Gastrocnemius medialis (tissue), 4 donors: Measurements from ENCODE around the gene SS18L1. TPM values are rescaled to one million over a fixed set of nuclear protein-coding genes. Genes with fewer than 3 reads are reported as not detected.

ENCODE experiments used
- ATAC-seq, 2 donors: fragments of 150-250 bp; one replicate each; pipeline ENCODE4 v1.9.1; 2016
- DNase-seq, 2 donors: peaks; one replicate each; pipeline ENCODE4 v3.0.0-alpha.2; 2019
- H3K27ac ChIP-seq, 4 donors: fragments of 200-600 bp; sonication (generic); 1 replicate in 1 of 4; 2 replicates in 3 of 4; pipeline ENCODE4 v1.5.1; 2016 to 2018; ENCODE audit warnings: mild to moderate bottlenecking in 2 of 4, moderate library complexity in 1 of 4
- H3K27me3 ChIP-seq, 3 donors: fragments of 200-600 bp; sonication (generic) in 2 of 3; 1 replicate in 1 of 3; 2 replicates in 2 of 3; pipeline versions ENCODE4 v1.5.1 to v1.6.0; 2016 to 2019; ENCODE audit warnings: mild to moderate bottlenecking in 1 of 3, moderate library complexity in 1 of 3
- H3K36me3 ChIP-seq, 2 donors: fragments of 200-600 bp; sonication (generic) in 1 of 2; one replicate each; pipeline ENCODE4 v1.5.1; 2017 to 2018
- H3K4me1 ChIP-seq, 2 donors: fragments of 200-600 bp; sonication (generic) in 1 of 2; one replicate each; pipeline ENCODE4 v1.5.1; 2016 to 2017; ENCODE audit warnings: mild to moderate bottlenecking in 2 of 2
- H3K4me3 ChIP-seq, 4 donors: fragments of 200-600 bp; sonication (generic) in 3 of 4; 1 replicate in 1 of 4; 2 replicates in 3 of 4; pipeline ENCODE4 v1.5.1; 2016 to 2019; ENCODE audit warnings: mild to moderate bottlenecking in 2 of 4
- H3K9me3 ChIP-seq, 3 donors: fragments of 200-600 bp; sonication (generic) in 2 of 3; 1 replicate in 1 of 3; 2 replicates in 2 of 3; pipeline ENCODE4 v1.5.1; 2016 to 2019
- POLR2A ChIP-seq, 2 donors: fragments of 450-650 bp; IDR thresholded peaks; one replicate each; pipeline ENCODE4 v1.6.1; 2017; ENCODE audit warnings: antibody characterized with exemption in 2 of 2, mild to moderate bottlenecking in 2 of 2, moderate library complexity in 2 of 2
- in situ Hi-C, 4 donors: fragments of 200-750 bp; cut with MboI; loops; one replicate each; pipeline versions ENCODE4 v1.15.0 to v1.8.0; 2017; ENCODE audit warnings: low sequenced_read_pairs in 4 of 4
- intact Hi-C: fragments of 100-400 bp; cut with DNase I; formaldehyde crosslinking; loops from one replicate; pipeline ENCODE4 v1.15.1; 2023; ENCODE audit warnings: low total_unique reads
- total RNA-seq, 4 donors: library from RNA; depleted of rRNA; stranded (reverse); fragments of >200 nt; gene quantifications; one replicate each; pipeline versions ENCODE4 v1.1.0 to v1.2.3, GENCODE V29; 2016
- TF ChIP-seq, protein P1 (sequence below), 5 experiments: fragments of 450-650 bp in 3 of 5; fragments of 200-600 bp in 2 of 5; sonication (generic) in 2 of 5; IDR thresholded peaks in 4 of 5; conservative IDR thresholded peaks in 1 of 5; 1 replicate in 4 of 5; 2 replicates in 1 of 5; pipeline ENCODE4 v1.5.1; 2016 to 2019; ENCODE audit warnings: antibody characterized with exemption in 5 of 5, mild to moderate bottlenecking in 3 of 5, moderate library complexity in 3 of 5

SS18L1 gene
- total RNA-seq, 4 donors from 2014 or later = 11.5 to 31.8 (median 16.9) TPM

DNA sequence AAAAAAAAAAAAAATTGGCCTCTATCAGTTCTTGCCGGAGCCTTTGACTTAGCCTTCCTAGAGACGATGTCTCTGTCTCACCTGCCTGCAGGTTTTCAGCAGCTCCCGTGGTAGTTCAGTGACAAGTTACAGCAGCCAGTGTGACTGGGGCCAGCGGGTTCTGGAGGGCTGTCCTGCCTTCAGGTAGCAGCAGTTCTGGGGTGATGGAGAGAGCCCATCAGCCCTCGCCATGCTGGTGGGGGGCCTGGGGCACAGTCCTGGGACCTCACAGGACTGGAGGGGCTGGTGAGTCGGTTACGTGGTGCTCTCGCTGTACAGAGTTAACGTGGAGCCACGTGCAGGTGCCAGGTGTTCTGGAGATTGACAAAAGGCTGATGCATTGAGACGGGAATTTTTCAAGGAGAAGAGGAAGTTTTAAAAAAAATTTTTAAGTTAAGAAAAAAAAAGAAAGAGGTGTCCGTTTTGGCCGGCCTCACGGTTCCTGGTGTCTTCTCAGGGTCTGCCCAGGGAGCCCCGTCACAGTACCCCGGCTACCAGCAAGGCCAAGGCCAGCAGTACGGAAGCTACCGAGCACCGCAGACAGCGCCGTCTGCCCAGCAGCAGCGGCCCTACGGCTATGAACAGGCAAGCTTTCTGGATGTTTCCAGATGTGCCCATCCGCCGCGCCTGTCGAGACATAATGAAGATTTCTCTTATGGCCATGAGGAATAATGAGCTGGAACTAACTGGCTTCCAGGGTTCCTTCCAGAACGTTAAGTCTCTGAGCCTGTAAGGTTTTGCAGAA is 30.6 kb downstream of the SS18L1 start:
- ATAC-seq (no peak), DNase-seq (no peak)
- intact Hi-C loops (no loop called here), in situ Hi-C loops (no loop called here)
- H3K27ac ChIP-seq = no peak overlapping the region
- no peaks in the 10 kb centered on the region for H3K4me1 ChIP-seq
- H3K27me3 ChIP-seq = no peaks in the 10 kb centered on the region
- H3K36me3 ChIP-seq = peaks cover 0 to 44% of the 10 kb centered on the region in 2 donors
- TF ChIP-seq POLR2A (IDR thresholded peaks at IDR 0.05) = no peak
- TF ChIP-seq, protein P1, sequence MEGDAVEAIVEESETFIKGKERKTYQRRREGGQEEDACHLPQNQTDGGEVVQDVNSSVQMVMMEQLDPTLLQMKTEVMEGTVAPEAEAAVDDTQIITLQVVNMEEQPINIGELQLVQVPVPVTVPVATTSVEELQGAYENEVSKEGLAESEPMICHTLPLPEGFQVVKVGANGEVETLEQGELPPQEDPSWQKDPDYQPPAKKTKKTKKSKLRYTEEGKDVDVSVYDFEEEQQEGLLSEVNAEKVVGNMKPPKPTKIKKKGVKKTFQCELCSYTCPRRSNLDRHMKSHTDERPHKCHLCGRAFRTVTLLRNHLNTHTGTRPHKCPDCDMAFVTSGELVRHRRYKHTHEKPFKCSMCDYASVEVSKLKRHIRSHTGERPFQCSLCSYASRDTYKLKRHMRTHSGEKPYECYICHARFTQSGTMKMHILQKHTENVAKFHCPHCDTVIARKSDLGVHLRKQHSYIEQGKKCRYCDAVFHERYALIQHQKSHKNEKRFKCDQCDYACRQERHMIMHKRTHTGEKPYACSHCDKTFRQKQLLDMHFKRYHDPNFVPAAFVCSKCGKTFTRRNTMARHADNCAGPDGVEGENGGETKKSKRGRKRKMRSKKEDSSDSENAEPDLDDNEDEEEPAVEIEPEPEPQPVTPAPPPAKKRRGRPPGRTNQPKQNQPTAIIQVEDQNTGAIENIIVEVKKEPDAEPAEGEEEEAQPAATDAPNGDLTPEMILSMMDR (IDR thresholded peaks at IDR 0.05 in 4 of 5, conservative IDR thresholded peaks at IDR 0.05 in 1 of 5) = no peak
- no peaks in the 10 kb centered on the region for H3K9me3 ChIP-seq
- no peak overlapping the region for H3K4me3 ChIP-seq

DNA sequence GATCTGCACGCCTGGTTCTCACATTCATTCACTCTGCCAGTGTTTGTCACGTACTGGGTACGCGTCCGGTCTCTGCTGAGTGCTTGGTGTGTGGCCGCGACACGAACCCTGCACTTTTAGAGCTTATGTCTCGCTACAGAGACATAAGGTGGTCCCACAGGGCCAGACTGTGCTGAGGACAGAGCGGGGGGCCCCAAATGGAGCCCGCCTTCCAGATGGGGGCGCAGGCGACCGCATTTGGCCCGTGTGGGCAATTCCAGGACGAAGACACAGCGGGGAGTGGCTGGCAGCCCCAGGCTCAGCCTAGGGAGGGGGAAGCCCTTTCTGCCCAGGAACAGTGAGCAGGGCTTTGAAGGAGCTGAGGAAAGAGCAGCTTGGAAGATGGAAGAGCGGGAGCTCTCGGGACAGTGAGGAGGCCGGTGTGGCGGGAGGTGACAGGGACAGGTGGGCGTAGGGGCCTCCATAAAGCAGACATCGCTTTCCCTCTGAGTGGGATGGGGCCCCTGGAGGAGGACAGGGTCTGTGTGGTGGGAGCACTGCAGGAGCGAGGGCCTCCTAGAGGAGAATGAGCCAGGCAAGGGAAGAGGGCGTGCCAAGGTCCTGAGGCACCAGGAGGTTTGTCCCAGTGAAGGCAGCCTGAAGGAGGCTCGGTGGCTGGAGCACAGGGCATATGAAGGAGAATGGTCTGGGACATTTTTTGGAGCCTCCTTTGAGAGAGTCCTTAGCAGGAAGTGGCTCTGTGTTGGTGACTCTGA is 31.5 kb downstream of the SS18L1 start:
- no peak for DNase-seq
- ATAC-seq = no peak

DNA sequence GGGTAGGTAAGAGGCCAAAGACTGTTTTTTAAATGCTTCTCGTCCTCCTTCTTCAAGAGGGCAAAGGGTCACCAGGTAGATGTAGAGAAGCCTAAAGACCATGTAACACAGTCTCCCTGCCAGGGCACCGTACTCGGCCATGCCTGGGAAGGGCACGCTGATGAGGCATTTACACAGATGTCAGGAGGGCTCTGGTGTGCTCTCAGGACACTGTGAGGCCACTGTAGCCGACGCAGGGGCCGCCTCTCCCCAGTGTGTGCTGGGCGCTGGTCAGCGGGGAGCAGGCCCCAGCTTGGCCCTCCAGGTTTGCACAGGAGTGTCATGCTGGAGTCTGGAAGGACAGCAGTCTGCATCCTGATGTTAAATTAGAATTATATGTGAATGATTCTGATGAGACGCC is 32.1 kb downstream of the SS18L1 start:
- H3K27me3 ChIP-seq = no peaks in the 10 kb centered on the region
- H3K36me3 ChIP-seq = peaks cover 0 to 44% of the 10 kb centered on the region in 2 donors

More for the DNA sequence above, 31.5 kb downstream of the SS18L1 start:
- Histone ChIP-seq H3K4me1 (no peaks in the 10 kb centered on the region), H3K36me3 (peaks cover 0 to 45% of the 10 kb centered on the region in 2 donors), H3K9me3 (no peaks in the 10 kb centered on the region), H3K4me3 (no peak overlapping the region), H3K27me3 (no peaks in the 10 kb centered on the region), H3K27ac (no peak overlapping the region)
- no peak for TF ChIP-seq POLR2A (IDR thresholded peaks at IDR 0.05)
- TF ChIP-seq, protein P1 (IDR thresholded peaks at IDR 0.05 in 4 of 5, conservative IDR thresholded peaks at IDR 0.05 in 1 of 5) = no peak
- intact Hi-C loops = no loop called here
- in situ Hi-C loops = loop anchor here in 1 of 4 donors (25.0 kb wide), 1 partner anchor 212 kb away; the partner anchor contains the start of gene RPS21

DNA sequence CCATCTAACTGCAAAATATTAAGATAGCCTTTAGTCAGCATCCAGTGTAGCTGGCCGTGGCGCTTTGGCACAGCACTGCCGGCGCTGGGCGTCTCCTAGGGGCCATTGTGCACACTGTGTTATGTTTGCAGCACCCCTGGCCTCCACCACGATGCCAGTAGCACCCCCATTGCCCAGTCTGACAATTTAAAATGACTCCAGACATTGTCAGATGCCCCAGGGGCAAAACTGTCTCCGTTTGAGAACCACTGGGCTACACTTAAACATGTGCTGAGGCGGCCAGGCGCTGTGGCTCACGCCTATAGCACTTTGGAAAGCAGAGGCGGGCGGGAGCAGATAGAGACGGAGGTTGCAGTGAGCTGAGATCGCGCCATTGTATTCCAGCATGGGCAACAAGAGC is 33.3 kb downstream of the SS18L1 start:
- H3K4me1 ChIP-seq = peaks cover 0 to 2% of the 10 kb centered on the region in 2 donors
- intact Hi-C loops = no loop called here
- H3K9me3 ChIP-seq = no peaks in the 10 kb centered on the region
- ATAC-seq (no peak), DNase-seq (no peak)
- no peaks in the 10 kb centered on the region for H3K27me3 ChIP-seq
- in situ Hi-C loops = loop anchor here in 1 of 4 donors (25.0 kb wide), 1 partner anchor 210 kb away; the partner anchor contains the start of gene RPS21
- no peak overlapping the region for H3K27ac ChIP-seq
- no peak for TF ChIP-seq POLR2A (IDR thresholded peaks at IDR 0.05)
- TF ChIP-seq, protein P1 (IDR thresholded peaks at IDR 0.05 in 4 of 5, conservative IDR thresholded peaks at IDR 0.05 in 1 of 5) = no peak
- peaks cover 0 to 44% of the 10 kb centered on the region in 2 donors for H3K36me3 ChIP-seq
- no peak overlapping the region for H3K4me3 ChIP-seq

More for the DNA sequence above, 32.1 kb downstream of the SS18L1 start:
- DNase-seq (no peak), ATAC-seq (no peak)
- intact Hi-C loops (no loop called here), in situ Hi-C loops (loop anchor here in 1 of 4 donors (25.0 kb wide), 1 partner anchor 212 kb away; the partner anchor contains the start of gene RPS21)
- H3K4me3 ChIP-seq = no peak overlapping the region
- H3K9me3 ChIP-seq = no peaks in the 10 kb centered on the region
- no peak overlapping the region for H3K27ac ChIP-seq
- TF ChIP-seq POLR2A (IDR thresholded peaks at IDR 0.05) = no peak
- TF ChIP-seq, protein P1 (IDR thresholded peaks at IDR 0.05 in 4 of 5, conservative IDR thresholded peaks at IDR 0.05 in 1 of 5) = no peak
- no peaks in the 10 kb centered on the region for H3K4me1 ChIP-seq
